GM12878 (cell line): ENCODE results near the gene COL5A1. TPM values are rescaled to one million over a fixed set of nuclear protein-coding genes. Genes with fewer than 3 reads are reported as not detected.

Source experiments
- ATAC-seq: fragments of 200-7000 bp; cut with Tn5 transposase; 3 replicates; pipeline ENCODE4 v1.9.1; 2020; ENCODE audit warnings: mild to moderate bottlenecking, moderate library complexity
- BruUV-seq: library from RNA; stranded (reverse); fragments of 400-500 nt; replicated peaks from 2 replicates; lab custom pipeline; 2021; lab: Mats Ljungman, UMichigan
- CTCF ChIA-PET: fragments of 300-600 bp; sonication (Branson Sonifier 250); formaldehyde crosslinking; extraction: SDS; loops from one replicate; lab custom pipeline; 2021; ENCODE audit warnings: inconsistent platforms; lab: Yijun Ruan, JAX
- POLR2A ChIA-PET: fragments of 350-600 bp; formaldehyde crosslinking; extraction: SDS; loops from one replicate; lab custom pipeline; 2021; ENCODE audit warnings: inconsistent platforms; lab: Charles Lee
- RAD21 ChIA-PET: fragments of 300-600 bp; sonication (Branson Sonifier 250); formaldehyde crosslinking; loops from one replicate; lab custom pipeline; 2023; ENCODE audit warnings: antibody characterized with exemption; ENCODE audit not compliant: unreplicated experiment; lab: Charles Lee
- SMC1A ChIA-PET: fragments of 300-600 bp; sonication (Branson Sonifier 250); formaldehyde crosslinking; loops from one replicate; lab custom pipeline; 2023; ENCODE audit not compliant: unreplicated experiment, uncharacterized antibody; lab: Charles Lee
- DNase-seq: peaks from one replicate; pipeline ENCODE4 v3.0.0-alpha.2; 2011; ENCODE audit warnings: low read depth, low spot score
- FAIRE-seq: peaks from 3 replicates; lab custom pipeline; 2011; peaks lifted over from hg19 to GRCh38; lab: Jason Lieb, UNC
- H2AFZ ChIP-seq: 2 replicates; pipeline ENCODE4 v1.6.0; 2011; ENCODE audit warnings: low read depth, low read length, control low read depth; ENCODE audit not compliant: control insufficient read depth
- H3K27ac ChIP-seq: 2 replicates; pipeline ENCODE4 v1.5.1; 2011; ENCODE audit warnings: control low read depth; ENCODE audit not compliant: control insufficient read depth, insufficient read depth
- H3K27me3 ChIP-seq, 2 experiments: replicated peaks in 1 of 2; 2 replicates each; pipeline versions ENCODE4 v1.6.0 to v1.6.1; 2011; ENCODE audit warnings: low read length in 1 of 2; ENCODE audit not compliant: control insufficient read depth in 2 of 2, insufficient read depth in 2 of 2
- H3K36me3 ChIP-seq, 2 experiments: 2 replicates each; pipeline ENCODE4 v1.5.1; 2011; ENCODE audit warnings: low read length in 1 of 2; ENCODE audit not compliant: control insufficient read depth in 2 of 2, insufficient read depth in 2 of 2
- H3K4me1 ChIP-seq: 2 replicates; pipeline ENCODE4 v1.6.1; 2011; ENCODE audit warnings: mild to moderate bottlenecking, low read length, moderate library complexity, mixed read lengths; ENCODE audit not compliant: control insufficient read depth, insufficient read depth
- H3K4me2 ChIP-seq: 2 replicates; pipeline ENCODE4 v1.6.0; 2011; ENCODE audit warnings: control low read depth; ENCODE audit not compliant: control insufficient read depth, insufficient read depth
- H3K4me3 ChIP-seq: fragments of 200-600 bp; sonication (generic); 2 replicates; pipeline ENCODE4 v1.5.1; 2016
- H3K79me2 ChIP-seq: 2 replicates; pipeline ENCODE4 v1.6.0; 2011; ENCODE audit warnings: low read length; ENCODE audit not compliant: control insufficient read depth, insufficient read depth
- H3K9ac ChIP-seq: 2 replicates; pipeline ENCODE4 v1.8.0; 2011; ENCODE audit warnings: low read length, control low read depth, mixed read lengths; ENCODE audit not compliant: control insufficient read depth, insufficient read depth
- H3K9me3 ChIP-seq: replicated peaks from 3 replicates; pipeline ENCODE4 v1.5.1; 2011; ENCODE audit warnings: mild to moderate bottlenecking, low read length; ENCODE audit not compliant: control insufficient read depth, insufficient read depth
- H4K20me1 ChIP-seq: 2 replicates; pipeline ENCODE4 v1.6.0; 2011; ENCODE audit not compliant: control insufficient read depth, insufficient read depth
- CTCF ChIP-seq, 3 experiments: IDR thresholded peaks in 2 of 3; conservative IDR thresholded peaks in 1 of 3; 2 replicates each; pipeline ENCODE4 v1.5.1; 2011; ENCODE audit warnings: low read depth in 3 of 3, low read length in 3 of 3, mild to moderate bottlenecking in 3 of 3, control low read depth in 2 of 3, moderate library complexity in 2 of 3, inconsistent platforms in 1 of 3, mixed read lengths in 1 of 3; ENCODE audit not compliant: control insufficient read depth in 2 of 3, insufficient read depth in 1 of 3; ENCODE audit errors: extremely low read depth in 1 of 3
- E4F1 ChIP-seq: fragments of 450-650 bp; IDR thresholded peaks from 2 replicates; pipeline ENCODE4 v1.6.1; 2018; ENCODE audit warnings: borderline replicate concordance, mild to moderate bottlenecking; ENCODE audit not compliant: partially characterized antibody
- EP300 ChIP-seq, 2 experiments: fragments of 150-350 bp in 1 of 2; IDR thresholded peaks; 2 replicates each; pipeline ENCODE4 v1.6.1; 2011 to 2012; ENCODE audit warnings: low read depth in 2 of 2, low read length in 2 of 2, borderline replicate concordance in 1 of 2, improper control_type of control experiment in 1 of 2, inconsistent platforms in 1 of 2; ENCODE audit not compliant: control insufficient read depth in 1 of 2
- IRF3 ChIP-seq: fragments of 450-650 bp; IDR thresholded peaks from 2 replicates; pipeline ENCODE4 v1.6.1; 2014; ENCODE audit warnings: mild to moderate bottlenecking
- SMAD1 ChIP-seq: fragments of 450-650 bp; IDR thresholded peaks from 2 replicates; pipeline ENCODE4 v1.6.1; 2018; ENCODE audit warnings: mild to moderate bottlenecking, low read depth; ENCODE audit not compliant: partially characterized antibody
- ZNF687 ChIP-seq: fragments of 450-650 bp; IDR thresholded peaks from 2 replicates; pipeline ENCODE4 v1.6.1; 2017; ENCODE audit warnings: mild to moderate bottlenecking, moderate library complexity
- WGBS: methylation state at CpG from one replicate; pipeline ENCODE4 v1.1.6; 2016; ENCODE audit warnings: low lambda C conversion rate; ENCODE audit not compliant: insufficient replicate concordance, insufficient coverage; ENCODE audit errors: missing lambda C conversion rate; 5-methylcytosine and 5-hydroxymethylcytosine counted together
- in situ Hi-C: fragments of 300-500 bp; cut with MboI; formaldehyde crosslinking; loops from 9 replicates; pipeline ENCODE4 v1.14.3; 2018; ENCODE audit warnings: mixed read lengths
- intact Hi-C: fragments of 100-400 bp; cut with micrococcal nuclease; formaldehyde crosslinking; loops from one replicate; pipeline ENCODE4 v1.14.2; 2022; ENCODE audit not compliant: unreplicated experiment
- polyA plus RNA-seq, 11 experiments: library from polyadenylated mRNA; depleted of rRNA in 4 of 11; unstranded in 6 of 11; stranded (reverse) in 5 of 11; fragments of >200 nt; fragmentation: Nextera tagmentation in 4 of 11; fragmentation: Illumina TruSeq in 1 of 11; extraction: Ambion mirVana in 4 of 11; extraction: Trizol in 1 of 11; gene quantifications; 1 replicate in 1 of 11; 2 replicates in 10 of 11; pipeline versions ENCODE4 v1.2.1 to v1.2.3, GENCODE V29; 2011 to 2016; ENCODE audit warnings: inconsistent platforms in 2 of 11, missing spikeins in 2 of 11, low read depth in 1 of 11
- total RNA-seq, 4 experiments: library from RNA; depleted of rRNA in 3 of 4; stranded (reverse); fragments of >200 nt in 3 of 4; fragmentation: Illumina TruSeq in 1 of 4; extraction: Trizol in 1 of 4; gene quantifications; 2 replicates each; pipeline versions ENCODE4 v1.2.1 to v1.2.3, GENCODE V29; 2013 to 2021
- TF ChIP-seq, protein P1 (sequence below): fragments of 150-350 bp; IDR thresholded peaks from 2 replicates; pipeline ENCODE4 v1.6.1; 2014; ENCODE audit warnings: mild to moderate bottlenecking, low read depth, low read length

Gene COL5A1
- total and polyA plus RNA-seq, 10 of the 15 experiments (the other 5 are each of a cell fraction or from before 2014, with no cell fraction given): under 0.01 to 0.15 (median 0.13) TPM; not detected in 4

GRCh38 chr9:134855231-134855899 is 213.8 kb downstream of the COL5A1 start (continued):
- TF ChIP-seq E4F1: no peak

DNA sequence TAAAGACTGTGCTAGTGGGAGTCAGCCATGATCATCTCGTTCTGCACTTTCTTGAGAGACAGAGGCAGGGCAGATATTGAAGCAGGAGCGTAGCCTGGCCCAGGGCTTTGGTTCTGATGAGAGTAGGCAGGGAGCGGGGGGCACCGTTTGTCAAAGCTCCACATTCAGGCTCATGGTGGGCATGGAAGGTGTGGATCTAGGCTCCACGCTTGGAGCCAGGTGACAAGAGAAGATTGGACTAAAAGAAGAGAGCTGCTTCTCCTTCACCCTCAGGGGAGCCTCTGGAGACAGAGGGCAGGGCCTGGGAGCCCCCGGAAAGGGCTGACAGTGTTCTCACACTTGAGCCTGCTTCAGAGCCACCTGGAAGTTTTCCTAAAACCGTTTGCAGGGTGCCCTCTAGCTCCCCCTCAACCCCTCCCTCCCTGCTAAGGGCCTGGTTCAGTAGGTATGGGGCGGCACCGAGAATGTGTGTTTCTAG is 214.3 kb downstream of the COL5A1 start:
- peaks cover 3% of the 10 kb centered on the region; the same call in 2 of the 3 replicates for H3K9me3 ChIP-seq
- ATAC-seq: no peak
- SMC1A ChIA-PET: no interaction called here
- TF ChIP-seq CTCF (IDR thresholded peaks at IDR 0.05 in 2 of 3, conservative IDR thresholded peaks at IDR 0.05 in 1 of 3; ENCODE audit: control insufficient read depth in 2 of 3, extremely low read depth in 1 of 3, insufficient read depth in 1 of 3, low read depth in 3 of 3, low read length in 3 of 3): no peak
- TF ChIP-seq IRF3: no peak
- no peak for TF ChIP-seq EP300 (IDR thresholded peaks at IDR 0.05; ENCODE audit: borderline replicate concordance in 1 of 2, control insufficient read depth in 1 of 2, low read depth in 2 of 2, low read length in 2 of 2)
- no peak for TF ChIP-seq SMAD1
- TF ChIP-seq, protein P1, sequence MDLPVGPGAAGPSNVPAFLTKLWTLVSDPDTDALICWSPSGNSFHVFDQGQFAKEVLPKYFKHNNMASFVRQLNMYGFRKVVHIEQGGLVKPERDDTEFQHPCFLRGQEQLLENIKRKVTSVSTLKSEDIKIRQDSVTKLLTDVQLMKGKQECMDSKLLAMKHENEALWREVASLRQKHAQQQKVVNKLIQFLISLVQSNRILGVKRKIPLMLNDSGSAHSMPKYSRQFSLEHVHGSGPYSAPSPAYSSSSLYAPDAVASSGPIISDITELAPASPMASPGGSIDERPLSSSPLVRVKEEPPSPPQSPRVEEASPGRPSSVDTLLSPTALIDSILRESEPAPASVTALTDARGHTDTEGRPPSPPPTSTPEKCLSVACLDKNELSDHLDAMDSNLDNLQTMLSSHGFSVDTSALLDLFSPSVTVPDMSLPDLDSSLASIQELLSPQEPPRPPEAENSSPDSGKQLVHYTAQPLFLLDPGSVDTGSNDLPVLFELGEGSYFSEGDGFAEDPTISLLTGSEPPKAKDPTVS: no peak
- no peak for TF ChIP-seq ZNF687

More for the DNA sequence above, 214.3 kb downstream of the COL5A1 start:
- ChIA-PET RAD21 (no interaction called here), POLR2A (no interaction called here), CTCF (no interaction called here)
- no peak overlapping the region for H3K4me3 ChIP-seq
- H3K4me2 ChIP-seq: no peak overlapping the region
- peaks cover 22% of the 10 kb centered on the region for H3K4me1 ChIP-seq
- no peak for DNase-seq
- WGBS: 39% methylated on average over 7 of the region's 9 CpGs
- no peak overlapping the region for H2AFZ ChIP-seq
- no TSS peak for BruUV-seq
- no peak for FAIRE-seq
- H3K27ac ChIP-seq: no peak overlapping the region
- no peaks in the 10 kb centered on the region for H4K20me1 ChIP-seq
- no peaks in the 10 kb centered on the region for H3K27me3 ChIP-seq
- H3K9ac ChIP-seq: no peak overlapping the region
- in situ Hi-C loops: no loop called here
- intact Hi-C loops: loop anchor here (5.0 kb wide), 1 partner anchor 131 kb away; no protein-coding TSS in a partner anchor
- H3K79me2 ChIP-seq: no peaks in the 10 kb centered on the region
- no peaks in the 10 kb centered on the region for H3K36me3 ChIP-seq
